ENCODE results near the gene HYDIN.

The HYDIN gene

DNA sequence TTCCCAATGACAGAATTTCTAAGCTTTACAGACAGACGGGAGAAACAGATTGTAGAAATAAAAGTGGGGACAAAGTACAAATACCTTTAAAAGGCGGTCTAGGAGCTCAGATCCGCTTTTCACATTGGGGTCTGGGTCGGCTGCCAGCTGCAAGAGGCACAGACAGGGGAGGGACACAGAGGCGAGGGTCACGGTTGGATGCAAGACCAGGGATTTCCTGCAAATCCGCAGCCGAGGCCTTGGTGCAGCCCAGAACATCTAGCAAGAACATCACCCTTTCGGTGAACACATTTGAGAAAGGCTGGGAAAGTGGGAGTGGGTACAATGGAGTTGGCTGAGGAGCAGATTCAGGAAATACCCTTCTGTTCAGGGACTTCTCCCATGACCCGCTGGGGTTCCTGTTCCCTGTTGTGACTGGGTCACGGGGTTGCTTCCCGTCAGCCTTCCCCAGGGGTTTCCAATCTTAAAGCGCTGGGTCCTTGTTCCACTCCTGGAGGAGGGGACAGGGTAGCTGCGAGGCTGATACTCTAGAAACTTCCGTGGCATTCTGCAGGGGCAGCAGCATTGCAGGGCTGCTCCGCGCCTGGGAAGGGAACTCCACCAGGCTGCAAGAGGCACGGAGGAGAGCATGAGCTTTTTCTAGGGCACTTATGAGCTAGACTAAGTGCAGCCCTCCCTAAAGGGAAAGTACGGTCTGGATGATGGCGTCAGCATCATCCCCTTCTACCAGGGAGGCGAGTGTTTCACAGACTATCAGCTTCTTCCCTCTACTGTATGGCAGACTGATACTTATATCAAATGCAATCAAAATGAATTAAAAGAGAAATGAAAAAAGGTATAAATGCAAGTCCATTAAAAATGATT is 445.6 kb downstream of the HYDIN start:
- DNase-seq: no peak

DNA sequence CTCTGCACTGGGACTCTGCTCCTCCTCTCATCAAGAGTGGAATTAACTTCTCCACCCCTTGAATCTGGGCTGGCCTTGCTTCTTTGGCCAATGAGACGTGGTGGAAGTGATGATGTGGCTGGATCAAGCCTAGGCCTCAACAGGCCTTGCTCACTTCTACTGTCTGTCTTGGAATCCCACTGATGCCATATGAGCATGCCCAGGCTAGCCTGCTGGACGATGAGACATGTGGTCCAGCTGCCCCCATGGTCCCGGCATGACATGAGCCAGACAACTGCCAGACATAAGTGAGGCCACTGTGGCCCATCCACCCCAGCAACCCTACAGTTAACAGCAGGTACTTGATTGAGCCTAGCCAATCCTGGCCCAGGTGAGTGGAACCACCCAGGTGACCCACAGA is 448.3 kb downstream of the HYDIN start:
- no peak for DNase-seq

DNA sequence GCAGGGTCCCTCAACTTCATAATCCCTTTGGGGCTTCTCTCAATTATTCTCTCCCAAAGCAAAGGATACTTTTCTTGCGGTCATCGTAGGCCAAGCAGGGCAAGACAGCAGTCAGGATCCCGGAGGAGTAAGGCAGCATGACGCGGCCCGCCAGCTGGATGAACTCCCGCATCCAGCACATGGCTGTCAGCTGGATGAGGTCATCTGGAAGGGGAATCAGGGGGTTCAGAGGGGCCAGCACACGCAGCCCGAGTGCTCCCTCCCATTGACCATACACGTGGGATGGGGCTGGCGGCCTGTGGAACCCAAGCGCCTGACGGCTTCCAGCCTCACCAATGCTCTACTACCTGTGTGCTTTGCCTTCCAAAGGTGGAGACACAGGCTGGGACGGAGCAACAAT is 448.7 kb downstream of the HYDIN start:
- no peak for DNase-seq

GRCh38 chr16:70780546-70780945 is 450.0 kb downstream of the HYDIN start:
- DNase-seq: no peak

DNA sequence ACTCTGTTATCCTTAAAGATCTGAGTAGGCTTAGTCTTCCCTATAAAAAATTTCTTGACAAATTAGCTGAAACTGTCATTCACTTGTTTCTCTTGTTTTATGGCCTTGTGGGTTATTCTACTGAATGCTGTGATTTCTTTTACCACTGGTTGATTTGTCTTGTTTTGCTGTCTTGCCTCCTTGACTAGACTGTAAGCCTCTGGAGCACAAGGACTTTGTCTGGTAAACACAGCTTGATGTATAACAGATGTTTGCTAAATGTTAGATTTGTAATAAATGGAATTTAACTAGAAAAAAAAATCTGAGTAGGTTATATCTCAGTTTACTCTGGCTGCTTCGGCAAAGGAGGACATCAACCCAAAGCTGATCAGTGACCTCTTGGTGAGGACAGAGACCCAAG is 451.2 kb downstream of the HYDIN start:
- no peak for DNase-seq

GRCh38 chr16:70778901-70779309 is 451.6 kb downstream of the HYDIN start:
- peak; percentile 48 for DNase-seq

DNA sequence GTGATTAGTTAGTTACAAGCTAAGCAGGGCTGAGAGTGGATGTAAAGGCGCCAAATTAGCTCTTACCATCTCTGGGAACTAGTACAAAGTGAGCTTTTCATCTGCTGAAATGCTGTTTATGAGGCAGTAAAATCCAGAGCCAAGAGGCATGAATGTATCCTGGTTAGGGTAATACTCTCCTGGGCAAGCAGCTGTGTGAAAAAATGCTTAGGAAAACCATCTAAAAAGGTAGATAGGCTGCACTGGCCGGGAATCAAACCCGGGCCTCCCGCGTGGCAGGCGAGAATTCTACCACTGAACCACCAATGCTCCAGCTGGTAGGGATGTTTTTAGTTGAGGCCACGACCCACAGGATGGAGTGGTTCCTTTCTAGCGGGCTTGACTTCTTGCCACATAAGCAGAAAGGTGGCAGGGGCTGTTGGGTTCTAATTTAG is 452.5 kb downstream of the HYDIN start:
- DNase-seq: no peak

- DNase-seq: no peak
Observed at GRCh38 chr16:70777496-70777895, 453.0 kb downstream of the HYDIN start.

DNA sequence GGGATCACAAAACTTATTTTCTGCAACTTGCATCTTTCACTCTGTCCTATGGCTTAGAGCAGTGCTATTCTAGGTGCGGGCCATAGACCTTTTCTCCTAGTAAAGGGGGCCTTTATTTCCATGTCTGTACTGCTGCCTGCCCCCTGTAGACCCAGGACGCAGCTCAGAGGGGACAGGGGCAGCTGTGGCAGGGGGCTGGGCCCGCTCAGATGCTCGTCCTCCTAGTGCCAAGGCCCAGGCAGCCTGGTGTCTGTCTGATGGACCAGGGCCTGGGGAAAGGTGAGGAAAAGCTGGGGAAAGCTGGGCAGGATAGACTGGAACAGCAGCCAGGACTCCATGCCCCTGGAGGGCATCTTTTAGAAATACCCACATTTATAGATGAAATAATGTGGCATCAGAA is 455.1 kb downstream of the HYDIN start:
- no peak for DNase-seq

DNA sequence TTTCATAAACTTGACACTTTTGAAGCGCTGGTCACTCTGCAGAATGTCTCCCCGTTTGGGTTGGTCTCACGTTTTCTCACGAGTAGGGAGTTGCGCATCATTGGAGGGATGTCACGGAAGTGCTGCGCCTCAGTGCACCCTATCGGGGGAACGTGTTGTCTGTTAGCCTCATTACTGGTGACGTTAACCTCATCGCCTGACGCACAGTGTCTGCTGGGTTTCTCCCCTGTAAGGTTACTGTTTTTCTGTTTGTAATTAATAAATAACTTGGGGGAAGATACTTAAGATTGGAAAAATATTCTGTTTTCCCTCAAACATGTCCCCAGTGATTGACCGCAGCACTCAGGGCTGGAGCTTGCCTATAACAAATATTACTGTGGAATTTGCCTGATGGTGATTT is 456.3 kb downstream of the HYDIN start:
- no peak for DNase-seq

DNA sequence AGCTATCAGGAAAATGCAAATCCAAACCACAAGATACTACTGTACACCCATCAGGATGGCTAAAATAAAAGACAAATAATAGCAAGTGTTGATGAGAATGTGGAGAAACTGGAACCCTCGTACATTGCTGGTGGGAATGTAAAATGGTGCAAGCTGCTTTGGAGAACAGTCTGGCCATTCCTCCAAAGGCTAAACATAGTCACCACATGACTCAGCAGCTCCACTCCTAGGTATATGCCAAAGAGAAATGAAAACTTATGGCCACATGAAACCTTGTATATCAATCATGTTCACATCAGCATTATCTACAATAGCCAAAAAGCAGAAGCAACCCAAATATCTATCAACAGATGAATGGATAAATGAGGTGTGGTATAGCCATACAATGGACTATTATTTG is 458.0 kb downstream of the HYDIN start:
- DNase-seq: no peak

DNA sequence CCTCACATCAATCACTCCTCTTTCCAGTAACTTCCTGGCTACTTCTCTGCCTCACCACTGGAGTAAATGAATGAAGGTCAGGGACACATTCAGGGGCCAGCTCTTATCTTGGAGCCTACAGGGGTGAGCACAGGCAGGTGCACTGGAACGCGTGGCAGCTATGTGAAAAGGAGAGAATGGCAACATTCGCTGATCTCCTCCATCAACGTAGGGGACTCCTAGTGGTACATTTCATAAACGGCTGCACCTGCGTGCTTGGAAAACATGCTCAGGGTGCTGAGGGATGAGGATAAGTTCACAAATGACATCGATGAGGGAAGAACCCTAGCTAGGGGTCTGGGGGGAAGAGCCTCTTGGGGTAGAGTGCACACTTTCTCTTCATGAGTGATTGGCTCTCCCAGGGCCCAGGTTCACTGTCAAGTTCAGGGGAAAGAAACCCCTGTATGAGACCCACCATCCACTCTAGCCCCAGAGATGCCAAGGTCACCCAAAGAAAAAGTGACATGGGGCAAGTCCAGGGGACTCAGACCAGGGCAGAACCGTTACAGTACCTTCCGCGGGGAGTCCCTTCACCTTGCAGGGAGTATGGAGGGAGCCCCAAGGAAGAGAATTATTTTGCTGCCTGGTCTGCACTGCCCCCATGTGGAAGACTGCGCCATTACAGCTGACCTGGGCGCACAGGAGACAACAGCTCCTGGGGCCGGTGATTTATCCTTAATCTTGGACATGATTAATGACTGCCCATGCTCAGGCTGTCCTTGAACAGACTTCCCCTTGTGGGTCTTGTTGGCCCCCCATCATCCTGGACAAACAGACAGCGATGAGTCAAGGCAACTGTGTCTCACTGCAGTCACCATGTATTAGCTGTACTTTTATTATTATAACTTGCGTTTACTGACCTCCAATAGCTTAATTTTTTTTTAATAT is 459.6 kb downstream of the HYDIN start:
- peak; percentile 23 for DNase-seq

GRCh38 chr16:70770291-70770625 is 460.3 kb downstream of the HYDIN start:
- no peak for DNase-seq

- no peak for DNase-seq
Observed at GRCh38 chr16:70769761-70770160, 460.8 kb downstream of the HYDIN start.

- DNase-seq: no peak
Observed at GRCh38 chr16:70769131-70769530, 461.4 kb downstream of the HYDIN start.

DNA sequence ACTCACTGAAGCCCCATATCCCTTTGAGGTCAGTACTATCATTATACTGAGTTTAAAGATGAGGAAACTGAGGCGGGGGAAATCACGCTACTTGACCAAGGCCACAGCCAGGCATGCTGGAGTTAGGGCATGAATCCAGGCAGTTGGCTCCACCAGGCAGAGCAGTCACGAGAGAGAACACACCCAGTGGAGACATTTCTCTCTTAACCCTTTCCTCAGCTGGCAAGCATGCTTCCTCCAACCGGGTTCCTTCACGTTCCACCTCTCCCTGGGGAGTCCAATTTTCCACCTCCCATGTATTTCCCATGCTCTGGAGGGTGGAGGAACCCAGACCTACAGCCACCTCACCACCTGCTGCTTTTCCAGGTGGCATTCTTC is 462.3 kb downstream of the HYDIN start:
- no peak for DNase-seq

DNA sequence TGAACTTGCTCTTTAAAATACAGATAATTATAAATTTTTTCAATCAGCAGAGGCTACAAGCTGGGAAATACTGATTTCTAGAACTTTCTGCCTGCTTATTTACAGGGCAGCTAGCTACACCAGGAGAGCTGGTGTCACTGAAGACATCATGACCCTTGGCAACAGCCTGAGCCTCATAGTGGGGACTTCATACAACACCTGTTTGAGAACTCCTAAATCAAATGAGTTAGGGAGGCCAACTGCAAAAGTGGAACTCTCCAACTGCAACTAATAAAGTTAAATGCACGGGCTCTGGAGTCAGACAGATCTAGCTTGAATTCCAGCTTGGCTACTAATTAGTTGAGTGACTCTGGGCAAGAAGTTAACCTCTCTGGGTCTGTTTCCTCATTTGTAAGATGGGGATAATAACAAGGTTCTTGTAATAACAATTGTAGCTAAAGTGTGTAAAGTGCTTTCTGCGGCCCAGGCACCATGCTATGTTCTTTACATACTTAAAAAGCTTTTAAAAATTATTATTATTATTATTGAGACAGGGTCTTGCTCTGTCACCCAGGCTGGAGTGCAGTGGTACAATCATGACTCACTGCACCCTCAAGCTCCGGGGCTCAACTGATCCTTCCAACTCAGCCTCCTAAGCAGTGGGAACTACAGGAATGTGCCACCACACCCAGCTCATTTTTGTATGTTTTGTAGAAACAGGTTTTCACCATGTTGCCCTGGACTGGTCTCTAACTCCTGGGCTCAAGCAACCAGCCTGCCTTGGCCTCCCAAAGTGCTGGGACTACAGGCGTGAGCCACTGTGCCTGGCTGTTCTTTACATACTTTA is 462.9 kb downstream of the HYDIN start:
- no peak for DNase-seq

DNA sequence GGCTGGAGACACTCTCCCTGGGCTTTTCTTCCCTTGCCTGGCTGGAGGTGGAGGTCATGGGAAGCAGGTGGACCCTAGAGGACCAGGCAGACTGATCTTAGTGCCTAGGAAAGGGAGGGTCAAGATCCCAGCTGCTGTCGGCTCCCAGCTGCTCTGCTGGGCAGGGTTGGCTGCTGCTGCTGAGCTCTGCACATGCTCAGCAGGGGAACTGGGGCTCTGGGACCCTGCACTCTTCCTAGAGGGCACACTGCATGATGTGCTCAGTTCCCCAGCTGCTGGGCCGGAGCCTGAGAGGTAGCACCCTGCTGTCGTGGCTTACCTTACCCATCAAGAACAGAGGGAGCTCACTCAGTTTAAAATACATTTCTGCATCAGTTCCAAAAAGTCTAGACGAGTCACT is 463.9 kb downstream of the HYDIN start:
- DNase-seq: no peak

- no peak for DNase-seq
Observed at GRCh38 chr16:70766176-70766575, 464.3 kb downstream of the HYDIN start.

DNA sequence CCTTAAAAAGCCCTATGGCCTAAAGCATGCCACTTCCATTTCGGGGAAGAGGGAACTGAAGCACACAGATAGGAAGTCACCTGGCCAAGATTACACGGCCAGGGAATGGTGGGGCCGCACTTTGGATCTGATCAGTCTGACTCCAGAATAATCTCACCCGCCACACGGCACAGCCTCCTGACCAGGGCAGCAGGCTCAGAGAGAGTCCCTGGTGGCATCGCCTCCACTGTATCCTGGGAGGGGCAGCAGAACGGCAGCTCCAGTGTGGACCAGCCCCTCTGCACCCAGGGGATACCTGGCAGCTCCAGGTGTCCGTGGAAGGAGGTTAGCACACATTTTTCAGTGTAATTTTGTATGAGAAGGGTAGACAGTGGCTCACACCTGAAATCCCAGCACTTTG is 465.0 kb downstream of the HYDIN start:
- no peak for DNase-seq

GRCh38 chr16:70764632-70765031 is 465.9 kb downstream of the HYDIN start:
- DNase-seq: no peak

DNA sequence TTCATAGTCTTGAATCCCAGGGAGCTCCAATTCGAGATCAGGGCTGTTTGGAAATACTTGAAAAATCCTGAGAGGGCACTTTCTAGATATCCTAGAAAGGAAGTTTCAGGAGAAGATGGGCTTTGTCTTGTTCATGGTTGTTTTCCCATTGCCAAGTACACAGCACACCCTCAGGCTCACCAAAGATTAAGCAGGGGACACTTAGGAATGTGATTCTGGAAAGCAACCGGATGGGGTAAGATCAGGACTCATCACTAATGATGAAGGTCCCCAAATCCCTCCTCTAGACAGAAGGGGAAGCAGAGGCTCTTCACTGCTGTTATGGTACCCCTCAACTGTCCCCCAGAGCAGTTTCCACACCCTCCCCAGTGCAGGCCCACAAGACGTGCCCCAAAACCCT is 470.3 kb downstream of the HYDIN start:
- no peak for DNase-seq

DNA sequence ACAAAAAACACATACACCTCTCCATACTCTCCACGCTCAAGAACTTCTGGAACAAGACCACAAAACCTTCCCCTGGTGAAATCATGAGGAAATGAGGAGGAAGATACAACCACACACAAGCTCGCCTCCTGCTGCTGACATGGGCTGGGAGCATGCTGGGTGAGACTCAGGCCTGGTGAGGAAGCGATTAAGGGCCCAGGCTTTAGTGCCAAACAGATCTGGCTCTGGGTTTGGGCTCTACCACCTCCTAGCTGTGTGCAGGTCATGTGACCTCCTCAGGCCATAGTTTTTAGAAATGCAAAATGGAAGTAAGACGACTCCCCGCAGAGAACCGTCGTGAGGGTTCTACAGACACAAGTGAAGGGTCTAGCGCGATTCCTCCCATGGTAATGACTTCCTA is 470.9 kb downstream of the HYDIN start:
- DNase-seq: no peak

Data from NCI-H146 (cell line).